DOHH2 (cell line): ENCODE results near the gene CDCA5.

Source experiments
- CTCF ChIP-seq: fragments of 200-600 bp; sonication (generic); IDR thresholded peaks from one replicate; pipeline ENCODE4 v1.5.1; 2014; ENCODE audit warnings: antibody characterized with exemption, mild to moderate bottlenecking, low read depth, low read length; ENCODE audit not compliant: poor library complexity, severe bottlenecking
- EZH2phosphoT487 ChIP-seq: fragments of 200-600 bp; sonication (generic); IDR thresholded peaks from 2 replicates; pipeline ENCODE4 v1.6.1; 2017; ENCODE audit warnings: borderline replicate concordance, mild to moderate bottlenecking, antibody characterized with exemption, low read length, moderate library complexity, mixed read lengths

- no peak for TF ChIP-seq CTCF
- no peak for TF ChIP-seq EZH2phosphoT487
Measured at GRCh38 chr11:65132988-65133700, 49.3 kb upstream of the CDCA5 start.
